ENCODE results near the gene SLC26A1. TPM values are rescaled to one million over a fixed set of nuclear protein-coding genes. Genes with fewer than 3 reads are reported as not detected.
"Not testable (repeated sequence)": the region's sequence is repeated elsewhere in the genome, so short reads cannot be mapped to it uniquely, and the experiment has no call there.

The SLC26A1 gene
- total RNA-seq, 2 experiments from 2014 or later: 0.30 TPM; not detected in 1

DNA sequence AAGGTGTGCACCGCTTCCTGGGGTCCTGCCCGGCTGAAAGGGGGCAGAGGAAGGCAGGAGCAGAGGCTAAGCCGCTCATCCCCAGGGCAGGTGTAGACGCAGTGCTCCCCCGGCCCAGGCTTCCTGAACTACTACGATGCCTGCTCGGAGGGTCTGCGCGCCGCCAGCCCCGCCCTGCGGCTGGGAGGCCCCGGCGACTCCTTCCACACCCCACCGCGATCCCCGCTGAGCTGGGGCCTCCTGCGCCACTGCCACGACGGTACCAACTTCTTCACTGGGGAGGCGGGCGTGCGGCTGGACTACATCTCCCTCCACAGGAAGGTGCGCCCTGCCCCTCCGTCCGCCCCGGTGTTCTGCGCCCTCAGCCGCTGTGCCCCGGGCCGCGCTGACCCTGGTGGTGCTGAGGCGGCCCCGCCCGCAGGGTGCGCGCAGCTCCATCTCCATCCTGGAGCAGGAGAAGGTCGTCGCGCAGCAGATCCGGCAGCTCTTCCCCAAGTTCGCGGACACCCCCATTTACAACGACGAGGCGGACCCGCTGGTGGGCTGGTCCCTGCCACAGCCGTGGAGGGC, 8.4 kb upstream of the SLC26A1 start:
- Histone ChIP-seq H3K9me2 (ENCODE audit: insufficient read depth, low read length) (no peaks in the 10 kb centered on the region), H3K4me2 (ENCODE audit: low read length) (no peak overlapping the region), H3K27ac (ENCODE audit: low read depth, low read length, poor library complexity, severe bottlenecking) (no peak overlapping the region), H3K79me2 (ENCODE audit: insufficient read depth, low read depth, low read length) (no peaks in the 10 kb centered on the region), H3K9me3 (ENCODE audit: low read length) (no peaks in the 10 kb centered on the region), H3K4me3 (ENCODE audit: low read depth, low read length, poor library complexity, severe bottlenecking) (no peak overlapping the region), H3K36me3 (ENCODE audit: insufficient read depth, low read length) (no peaks in the 10 kb centered on the region), H2AFZ (ENCODE audit: low read length) (no peak overlapping the region), H4K20me1 (ENCODE audit: insufficient read depth, low read length) (no peaks in the 10 kb centered on the region), H3K4me1 (ENCODE audit: insufficient read depth, low read length, poor library complexity, severe bottlenecking) (no peaks in the 10 kb centered on the region)
- no TSS peak for BruUV-seq (replicated peaks)
- CTCF ChIA-PET (ENCODE audit: unreplicated experiment): no interaction called here
- POLR2A ChIA-PET: no interaction called here
- no peak for DNase-seq (ENCODE audit: low spot score)
- intact Hi-C loops (cut with micrococcal nuclease; ENCODE audit: unreplicated experiment): no loop called here
- TF ChIP-seq CTCF (conservative IDR thresholded peaks at IDR 0.05; ENCODE audit: low read length): no peak
- TF ChIP-seq EZH2phosphoT487 (IDR thresholded peaks at IDR 0.05; ENCODE audit: borderline replicate concordance, low read depth, low read length): no peak

DNA sequence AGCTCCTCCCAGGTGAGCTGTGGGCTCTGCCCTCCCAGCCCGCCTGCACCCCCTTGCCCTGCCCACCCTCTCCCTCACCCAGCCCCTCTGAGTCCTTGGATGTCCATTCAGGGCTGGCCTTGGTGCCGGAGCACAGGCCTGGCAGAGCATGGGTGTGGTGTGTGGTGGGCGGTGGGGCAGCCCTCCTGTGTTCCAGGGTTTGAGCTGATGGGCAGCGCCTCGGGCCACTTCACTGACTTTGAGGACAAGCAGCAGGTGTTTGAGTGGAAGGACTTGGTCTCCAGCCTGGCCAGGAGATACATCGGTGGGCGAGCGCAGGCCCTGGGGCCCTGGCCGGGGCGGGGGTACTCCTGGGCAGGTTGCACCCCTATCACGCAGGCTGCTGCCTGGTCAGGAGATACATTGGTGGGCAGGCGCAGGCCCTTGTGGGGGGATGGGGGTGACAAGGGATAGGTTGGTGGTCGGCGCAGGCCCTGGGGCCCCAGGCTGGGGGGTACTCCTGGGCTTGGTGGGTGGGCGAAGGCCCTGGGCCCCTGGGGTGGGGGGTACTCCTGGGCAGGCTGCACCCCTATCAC, 7.6 kb upstream of the SLC26A1 start:
- no peaks in the 10 kb centered on the region for H4K20me1 ChIP-seq (ENCODE audit: insufficient read depth, low read length)
- no peak overlapping the region for H3K27ac ChIP-seq (ENCODE audit: low read depth, low read length, poor library complexity, severe bottlenecking)
- intact Hi-C loops (cut with micrococcal nuclease; ENCODE audit: unreplicated experiment): no loop called here
- no peaks in the 10 kb centered on the region for H3K36me3 ChIP-seq (ENCODE audit: insufficient read depth, low read length)
- H3K79me2 ChIP-seq (ENCODE audit: insufficient read depth, low read depth, low read length): no peaks in the 10 kb centered on the region
- DNase-seq (ENCODE audit: low spot score): no peak
- H3K4me3 ChIP-seq (ENCODE audit: low read depth, low read length, poor library complexity, severe bottlenecking): no peak overlapping the region
- no TSS peak for BruUV-seq (replicated peaks)
- no peak overlapping the region for H3K4me2 ChIP-seq (ENCODE audit: low read length)
- CTCF ChIA-PET (ENCODE audit: unreplicated experiment): no interaction called here
- H3K9me3 ChIP-seq (ENCODE audit: low read length): no peaks in the 10 kb centered on the region
- no peaks in the 10 kb centered on the region for H3K4me1 ChIP-seq (ENCODE audit: insufficient read depth, low read length, poor library complexity, severe bottlenecking)
- TF ChIP-seq CTCF (conservative IDR thresholded peaks at IDR 0.05; ENCODE audit: low read length): no peak
- TF ChIP-seq EZH2phosphoT487 (IDR thresholded peaks at IDR 0.05; ENCODE audit: borderline replicate concordance, low read depth, low read length): no peak
- no peaks in the 10 kb centered on the region for H3K9me2 ChIP-seq (ENCODE audit: insufficient read depth, low read length)
- H2AFZ ChIP-seq (ENCODE audit: low read length): no peak overlapping the region
- POLR2A ChIA-PET: no interaction called here

- Histone ChIP-seq H3K4me1 (ENCODE audit: insufficient read depth, low read length, poor library complexity, severe bottlenecking) (no peaks in the 10 kb centered on the region), H3K9me2 (ENCODE audit: insufficient read depth, low read length) (no peaks in the 10 kb centered on the region), H3K4me2 (ENCODE audit: low read length) (no peak overlapping the region), H3K36me3 (ENCODE audit: insufficient read depth, low read length) (no peaks in the 10 kb centered on the region), H4K20me1 (ENCODE audit: insufficient read depth, low read length) (no peaks in the 10 kb centered on the region), H3K4me3 (ENCODE audit: low read depth, low read length, poor library complexity, severe bottlenecking) (no peak overlapping the region), H2AFZ (ENCODE audit: low read length) (no peak overlapping the region), H3K27ac (ENCODE audit: low read depth, low read length, poor library complexity, severe bottlenecking) (no peak overlapping the region), H3K9me3 (ENCODE audit: low read length) (no peaks in the 10 kb centered on the region), H3K79me2 (ENCODE audit: insufficient read depth, low read depth, low read length) (no peaks in the 10 kb centered on the region)
- no peak for DNase-seq (ENCODE audit: low spot score)
- TF ChIP-seq CTCF (conservative IDR thresholded peaks at IDR 0.05; ENCODE audit: low read length) (no peak), EZH2phosphoT487 (IDR thresholded peaks at IDR 0.05; ENCODE audit: borderline replicate concordance, low read depth, low read length) (no peak)
- CTCF ChIA-PET (ENCODE audit: unreplicated experiment): no interaction called here
- POLR2A ChIA-PET: no interaction called here
- intact Hi-C loops (cut with micrococcal nuclease; ENCODE audit: unreplicated experiment): no loop called here
- BruUV-seq (replicated peaks): no TSS peak
Observed at GRCh38 chr4:999882-1000425, 6.8 kb upstream of the SLC26A1 start.

DNA sequence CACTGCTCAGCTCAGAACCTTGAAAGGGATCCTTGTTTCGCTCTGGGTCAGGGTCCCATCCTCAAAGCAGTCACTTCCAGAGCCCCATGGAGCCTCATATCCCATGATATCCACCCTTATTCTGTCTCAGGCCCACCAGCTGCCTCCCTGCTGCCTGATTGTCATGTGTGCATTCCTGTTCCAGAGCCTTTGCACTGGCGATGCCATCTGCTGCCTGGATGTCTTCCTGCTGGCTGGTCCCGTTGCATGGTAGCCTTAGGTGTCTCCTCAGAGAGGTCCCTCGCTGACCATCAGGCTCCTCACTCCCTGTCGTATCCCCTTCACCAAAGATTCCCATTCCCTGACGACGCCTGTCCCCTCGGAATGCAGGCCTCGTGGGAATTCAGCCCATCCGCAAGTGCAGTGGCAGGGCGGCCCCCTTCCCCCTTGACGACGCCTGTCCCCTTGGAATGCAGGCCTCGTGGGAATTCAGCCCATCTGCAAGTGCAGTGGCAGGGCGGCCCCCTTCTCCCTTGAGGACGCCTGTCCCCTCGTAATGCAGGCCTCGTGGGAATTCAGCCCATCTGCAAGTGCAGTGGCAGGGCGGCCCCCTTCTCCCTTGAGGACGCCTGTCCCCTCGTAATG, 6.1 kb upstream of the SLC26A1 start:
- DNase-seq (ENCODE audit: low spot score); H2AFZ ChIP-seq (ENCODE audit: low read length); H3K4me3 ChIP-seq (ENCODE audit: low read depth, low read length, poor library complexity, severe bottlenecking); CTCF ChIA-PET (ENCODE audit: unreplicated experiment); H3K9me3 ChIP-seq (ENCODE audit: low read length); H3K79me2 ChIP-seq (ENCODE audit: insufficient read depth, low read depth, low read length); H3K27ac ChIP-seq (ENCODE audit: low read depth, low read length, poor library complexity, severe bottlenecking); H3K4me1 ChIP-seq (ENCODE audit: insufficient read depth, low read length, poor library complexity, severe bottlenecking); H4K20me1 ChIP-seq (ENCODE audit: insufficient read depth, low read length); POLR2A ChIA-PET; H3K9me2 ChIP-seq (ENCODE audit: insufficient read depth, low read length); intact Hi-C loops (cut with micrococcal nuclease; ENCODE audit: unreplicated experiment); H3K4me2 ChIP-seq (ENCODE audit: low read length); H3K36me3 ChIP-seq (ENCODE audit: insufficient read depth, low read length); BruUV-seq (replicated peaks): not testable (repeated sequence)

Measured in OCI-LY7 (cell line).